Muscle of leg (tissue), 11 donors: Measurements from ENCODE around the gene TDRD12. TPM values are rescaled to one million over a fixed set of nuclear protein-coding genes. Genes with fewer than 3 reads are reported as not detected.
"Not testable (repeated sequence)": the region's sequence is repeated elsewhere in the genome, so short reads cannot be mapped to it uniquely, and the experiment has no call there.

Experiments used
- DNase-seq: peaks from one replicate; pipeline ENCODE4 v3.0.0; 2013
- H3K27ac ChIP-seq: one replicate; pipeline ENCODE4 v1.5.1; 2013; ENCODE audit warnings: mild to moderate bottlenecking, low read length, control low read depth
- H3K27me3 ChIP-seq: one replicate; pipeline ENCODE4 v1.6.1; 2013; ENCODE audit warnings: low read length; ENCODE audit not compliant: control insufficient read depth, insufficient read depth
- H3K36me3 ChIP-seq: one replicate; pipeline ENCODE4 v1.6.1; 2013; ENCODE audit warnings: low read length; ENCODE audit not compliant: control insufficient read depth, insufficient read depth
- H3K4me1 ChIP-seq: one replicate; pipeline ENCODE4 v1.6.1; 2013; ENCODE audit warnings: low read length; ENCODE audit not compliant: control insufficient read depth, insufficient read depth
- H3K4me3 ChIP-seq: one replicate; pipeline ENCODE4 v1.5.1; 2013; ENCODE audit warnings: low read length, control low read depth
- H3K9me3 ChIP-seq: replicated peaks from 2 replicates; pipeline ENCODE4 v1.6.1; 2013; ENCODE audit warnings: low read depth, low read length; ENCODE audit not compliant: control insufficient read depth
- WGBS: methylation state at CpG from one replicate; pipeline ENCODE4 v1.1.5; 2013; ENCODE audit warnings: missing lambda C conversion rate; ENCODE audit not compliant: insufficient coverage; 5-methylcytosine and 5-hydroxymethylcytosine counted together
- polyA plus RNA-seq, 8 donors: library from polyadenylated mRNA; unstranded; fragments of 120-200 nt; gene quantifications; one replicate each; pipeline versions ENCODE4 v1.2.1 to v1.2.3, GENCODE V29; 2013; ENCODE audit warnings: inconsistent platforms in 1 of 8, low replicate concordance in 1 of 8; ENCODE audit not compliant: insufficient read length in 8 of 8, insufficient read depth in 1 of 8
- total RNA-seq: library from RNA; stranded (reverse); fragments of 120-200 nt; gene quantifications from one replicate; pipeline ENCODE4 v1.2.4, GENCODE V29; 2013

Gene TDRD12
- total and polyA plus RNA-seq, 9 donors: 0.10 to 0.95 (median 0.22) TPM

GRCh38 chr19:32771596-32771995 is 52.0 kb downstream of the TDRD12 start:
- Histone ChIP-seq H3K4me3 (no peak overlapping the region), H3K4me1 (no peaks in the 10 kb centered on the region), H3K27ac (no peak overlapping the region), H3K36me3 (no peaks in the 10 kb centered on the region), H3K27me3 (no peaks in the 10 kb centered on the region), H3K9me3 (no peaks in the 10 kb centered on the region)
- no CpG with 5 or more reads among the region's 5 CpGs for WGBS
- DNase-seq: no peak

DNA sequence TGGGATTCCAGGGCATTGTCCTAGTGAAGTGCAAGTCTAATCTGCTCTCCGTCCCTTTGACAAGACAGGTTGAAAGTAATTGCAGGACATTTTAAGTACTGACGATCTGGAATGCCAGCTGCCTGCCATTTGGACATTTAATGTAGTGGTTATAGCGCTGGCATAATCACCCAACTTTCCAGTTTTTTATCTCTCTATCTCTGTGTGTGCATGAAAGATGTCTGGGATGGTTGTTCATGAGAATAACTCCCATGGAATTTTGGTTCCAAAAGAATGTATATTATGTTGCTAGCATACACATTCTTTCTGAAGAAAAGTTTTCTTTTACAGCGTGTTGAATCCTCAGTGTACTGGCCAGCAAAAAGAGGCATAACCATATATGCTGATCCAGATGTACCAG is 53.6 kb downstream of the TDRD12 start:
- DNase-seq: no peak
- WGBS: no CpG with 5 or more reads among the region's 4 CpGs

DNA sequence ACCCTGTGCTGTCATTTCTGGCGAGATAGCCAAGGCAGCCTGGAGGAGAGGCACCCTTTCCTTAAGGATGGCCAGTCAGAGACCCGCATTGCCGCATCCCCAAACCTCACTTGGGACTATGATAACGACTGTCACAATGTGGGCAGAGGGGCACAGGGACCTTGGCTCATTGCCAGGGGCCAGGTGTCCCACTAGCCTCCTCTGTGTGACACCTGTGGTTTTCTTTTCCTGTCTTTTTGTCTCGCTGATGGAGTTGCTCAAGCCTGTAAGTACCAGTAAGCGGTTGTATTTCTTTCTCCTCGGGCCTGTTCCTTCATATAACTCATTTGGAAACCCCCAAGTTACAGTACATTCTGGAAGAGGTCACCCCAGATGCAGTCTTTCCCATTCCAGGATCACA is 59.5 kb downstream of the TDRD12 start:
- peaks cover 4% of the 10 kb centered on the region for H3K9me3 ChIP-seq
- H3K27ac ChIP-seq: no peak overlapping the region
- H3K27me3 ChIP-seq: no peaks in the 10 kb centered on the region
- H3K4me1 ChIP-seq: no peaks in the 10 kb centered on the region
- DNase-seq: no peak
- WGBS: 83% methylated on average over 7 of the region's 7 CpGs
- no peak overlapping the region for H3K4me3 ChIP-seq
- no peaks in the 10 kb centered on the region for H3K36me3 ChIP-seq

More for the DNA sequence above, 53.6 kb downstream of the TDRD12 start:
- Histone ChIP-seq H3K9me3 (no peaks in the 10 kb centered on the region), H3K4me3 (no peak overlapping the region), H3K27me3 (no peaks in the 10 kb centered on the region), H3K4me1 (no peaks in the 10 kb centered on the region), H3K27ac (no peak overlapping the region), H3K36me3 (no peaks in the 10 kb centered on the region)

DNA sequence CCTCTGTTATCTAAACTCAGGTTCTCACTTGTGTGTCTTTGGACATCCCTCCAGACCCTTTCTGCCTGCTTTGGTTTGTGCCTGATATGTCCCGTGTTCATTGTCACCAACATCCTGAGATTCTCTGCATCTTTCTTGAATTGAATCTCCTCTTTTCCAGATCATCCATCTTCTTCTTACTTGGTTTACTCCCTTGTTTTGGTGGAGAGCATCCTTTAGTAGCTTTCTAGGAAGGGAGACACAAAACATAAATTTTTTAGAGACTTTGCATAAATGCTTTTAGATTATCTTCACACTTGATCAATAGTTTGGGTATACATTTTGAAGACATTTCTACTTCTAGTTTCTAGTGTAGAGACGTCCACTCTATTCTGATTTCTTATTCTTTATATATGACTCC is 61.7 kb downstream of the TDRD12 start:
- H3K4me3 ChIP-seq: no peak overlapping the region
- WGBS: no CpG with 5 or more reads among the region's 2 CpGs
- no peaks in the 10 kb centered on the region for H3K4me1 ChIP-seq
- DNase-seq: no peak
- peaks cover 4% of the 10 kb centered on the region for H3K9me3 ChIP-seq
- no peaks in the 10 kb centered on the region for H3K36me3 ChIP-seq
- H3K27ac ChIP-seq: no peak overlapping the region
- H3K27me3 ChIP-seq: no peaks in the 10 kb centered on the region

DNA sequence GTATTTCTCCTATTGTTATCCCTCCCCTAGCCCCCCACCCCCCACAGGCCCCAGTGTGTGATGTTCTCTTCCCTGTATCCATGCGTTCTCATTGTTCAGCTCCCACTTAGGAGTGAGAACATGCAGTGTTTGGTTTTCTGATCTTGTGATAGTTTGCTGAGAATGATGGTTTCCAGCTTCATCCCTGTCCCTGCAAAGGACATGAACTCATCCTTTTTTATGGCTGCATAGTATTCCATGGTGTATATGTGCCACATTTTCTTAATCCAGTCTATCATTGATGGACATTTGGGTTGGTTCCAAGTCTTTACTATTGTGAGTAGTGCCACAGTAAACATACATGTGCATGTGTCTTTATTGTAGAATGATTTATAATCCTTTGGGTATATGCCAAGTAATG is 62.5 kb downstream of the TDRD12 start:
- not testable (repeated sequence) for H3K27me3 ChIP-seq, H3K4me3 ChIP-seq, H3K27ac ChIP-seq, H3K9me3 ChIP-seq, H3K4me1 ChIP-seq, H3K36me3 ChIP-seq, DNase-seq
- no CpG with 5 or more reads among the region's 1 CpG for WGBS

- not testable (repeated sequence) for H3K4me1 ChIP-seq, H3K4me3 ChIP-seq, H3K9me3 ChIP-seq, H3K36me3 ChIP-seq, DNase-seq, H3K27ac ChIP-seq, H3K27me3 ChIP-seq
- 56% methylated on average over 8 of the region's 12 CpGs for WGBS
Measured at GRCh38 chr19:32787161-32787813, 67.7 kb downstream of the TDRD12 start.

GRCh38 chr19:32787895-32788294 is 68.3 kb downstream of the TDRD12 start:
- not testable (repeated sequence) for H3K9me3 ChIP-seq, DNase-seq, H3K27ac ChIP-seq, H3K36me3 ChIP-seq, H3K27me3 ChIP-seq, H3K4me1 ChIP-seq, H3K4me3 ChIP-seq
- WGBS: 92% methylated on average over 2 of the region's 5 CpGs

DNA sequence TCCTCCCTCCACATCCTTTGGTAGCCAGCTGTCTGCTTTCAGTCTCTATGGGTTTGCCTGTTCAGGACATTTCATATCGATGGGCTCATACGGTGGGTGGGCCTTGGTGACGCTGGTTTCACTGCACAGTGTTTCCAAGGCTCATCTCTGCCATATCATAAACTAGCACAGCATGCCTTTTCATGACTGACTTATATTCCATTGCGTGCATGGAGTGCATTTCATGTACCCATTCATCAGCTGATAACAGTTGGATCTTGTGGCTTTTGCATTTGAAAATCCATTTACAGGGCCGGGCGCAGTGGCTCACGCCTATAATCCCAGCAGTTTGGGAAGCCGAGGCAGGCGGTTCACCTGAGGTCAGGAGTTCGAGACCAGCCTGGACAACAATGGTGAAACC is 69.9 kb downstream of the TDRD12 start:
- no peaks in the 10 kb centered on the region for H3K27me3 ChIP-seq
- H3K27ac ChIP-seq: no peak overlapping the region
- H3K9me3 ChIP-seq: no peaks in the 10 kb centered on the region
- H3K4me3 ChIP-seq: no peak overlapping the region
- DNase-seq: no peak
- 84% methylated on average over 7 of the region's 10 CpGs for WGBS
- H3K4me1 ChIP-seq: no peaks in the 10 kb centered on the region
- no peaks in the 10 kb centered on the region for H3K36me3 ChIP-seq

DNA sequence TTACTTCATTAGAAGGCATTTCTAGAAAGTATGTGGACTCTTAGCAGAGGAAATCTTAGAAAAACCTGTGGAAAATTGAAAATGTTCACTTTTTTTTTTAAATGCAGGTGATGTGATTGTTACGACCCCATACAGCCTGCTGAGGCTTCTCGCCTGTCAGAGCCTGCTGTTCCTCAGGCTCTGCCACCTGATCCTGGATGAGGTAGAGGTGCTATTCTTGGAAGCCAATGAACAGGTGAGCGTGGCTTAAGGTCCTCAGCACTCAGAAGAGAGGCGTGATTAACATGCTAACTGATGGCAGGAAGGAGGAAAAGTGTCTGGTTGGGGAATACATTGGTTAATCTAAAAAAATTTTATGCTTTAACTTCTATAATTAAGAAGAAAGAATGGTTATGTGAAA is 78.6 kb downstream of the TDRD12 start:
- no peaks in the 10 kb centered on the region for H3K9me3 ChIP-seq
- DNase-seq: peak; percentile 42
- no peaks in the 10 kb centered on the region for H3K27me3 ChIP-seq
- no peak overlapping the region for H3K27ac ChIP-seq
- 80% methylated on average over 1 of the region's 4 CpGs for WGBS
- H3K4me1 ChIP-seq: no peaks in the 10 kb centered on the region
- H3K36me3 ChIP-seq: no peaks in the 10 kb centered on the region
- H3K4me3 ChIP-seq: no peak overlapping the region

- Histone ChIP-seq H3K4me3 (no peak overlapping the region), H3K27ac (no peak overlapping the region), H3K36me3 (no peaks in the 10 kb centered on the region), H3K27me3 (no peaks in the 10 kb centered on the region), H3K9me3 (no peaks in the 10 kb centered on the region), H3K4me1 (no peaks in the 10 kb centered on the region)
- DNase-seq: no peak
Measured at GRCh38 chr19:32800191-32800590, 80.6 kb downstream of the TDRD12 start.

GRCh38 chr19:32800754-32801153 is 81.2 kb downstream of the TDRD12 start:
- DNase-seq: no peak
- H3K27ac ChIP-seq: no peak overlapping the region
- H3K4me3 ChIP-seq: no peak overlapping the region
- H3K27me3 ChIP-seq: no peaks in the 10 kb centered on the region
- H3K9me3 ChIP-seq: no peaks in the 10 kb centered on the region
- H3K36me3 ChIP-seq: no peaks in the 10 kb centered on the region
- no CpG with 5 or more reads among the region's 4 CpGs for WGBS
- H3K4me1 ChIP-seq: no peaks in the 10 kb centered on the region
